H9 (cell line): ENCODE data around the gene MED27. TPM values are rescaled to one million over a fixed set of nuclear protein-coding genes. Genes with fewer than 3 reads are reported as not detected.

ENCODE experiments used
- DNase-seq: peaks from one replicate; pipeline ENCODE4 v3.0.0-alpha.2; 2017
- H2AFZ ChIP-seq: one replicate; pipeline ENCODE4 v1.6.1; 2013; ENCODE audit warnings: mild to moderate bottlenecking, low read length, control low read depth, moderate library complexity
- H2AK5ac ChIP-seq: 2 replicates; pipeline ENCODE4 v1.6.1; 2013; ENCODE audit warnings: low read length, control low read depth, mixed read lengths; ENCODE audit not compliant: insufficient read length
- H2BK120ac ChIP-seq: one replicate; pipeline ENCODE4 v1.6.1; 2013; ENCODE audit warnings: low read depth, mild to moderate bottlenecking, low read length, control low read depth, inconsistent platforms; ENCODE audit not compliant: poor library complexity, severe bottlenecking
- H2BK12ac ChIP-seq: 2 replicates; pipeline ENCODE4 v1.6.1; 2013; ENCODE audit warnings: low read length, control low read depth, mixed read lengths, low read depth; ENCODE audit not compliant: insufficient read length
- H2BK15ac ChIP-seq: 2 replicates; pipeline ENCODE4 v1.6.1; 2013; ENCODE audit warnings: low read depth, low read length, control low read depth
- H2BK20ac ChIP-seq: one replicate; pipeline ENCODE4 v1.6.1; 2013; ENCODE audit warnings: low read depth, mild to moderate bottlenecking, low read length, control low read depth, inconsistent platforms; ENCODE audit not compliant: poor library complexity, severe bottlenecking
- H2BK5ac ChIP-seq: 2 replicates; pipeline ENCODE4 v1.6.1; 2013; ENCODE audit warnings: low read length, control low read depth, mixed read lengths; ENCODE audit not compliant: insufficient read length
- H3K14ac ChIP-seq: 2 replicates; pipeline ENCODE4 v1.6.1; 2013; ENCODE audit warnings: low read length, control low read depth; ENCODE audit not compliant: insufficient read depth
- H3K18ac ChIP-seq: 2 replicates; pipeline ENCODE4 v1.6.1; 2013; ENCODE audit warnings: low read depth, mild to moderate bottlenecking, mixed read lengths, low read length, control low read depth; ENCODE audit not compliant: insufficient read length
- H3K23ac ChIP-seq: 2 replicates; pipeline ENCODE4 v1.6.1; 2013; ENCODE audit warnings: low read length, control low read depth, mixed read lengths, low read depth; ENCODE audit not compliant: insufficient read length
- H3K23me2 ChIP-seq: 2 replicates; pipeline ENCODE4 v1.6.1; 2013; ENCODE audit warnings: low read depth, mild to moderate bottlenecking, mixed read lengths, low read length, control low read depth; ENCODE audit not compliant: insufficient read length, poor library complexity, severe bottlenecking
- H3K27ac ChIP-seq: 2 replicates; pipeline ENCODE4 v1.5.1; 2013; ENCODE audit warnings: low read length, control low read depth, mixed read lengths, low read depth; ENCODE audit not compliant: insufficient read length
- H3K27me3 ChIP-seq: 2 replicates; pipeline ENCODE4 v1.6.1; 2013; ENCODE audit warnings: low read length, control low read depth, inconsistent platforms; ENCODE audit not compliant: insufficient read depth
- H3K4ac ChIP-seq: 2 replicates; pipeline ENCODE4 v1.6.1; 2013; ENCODE audit warnings: low read depth, mild to moderate bottlenecking, control low read depth, inconsistent platforms, low read length, moderate library complexity
- H3K4me1 ChIP-seq: 2 replicates; pipeline ENCODE4 v1.6.1; 2013; ENCODE audit warnings: low read length, control low read depth, inconsistent platforms; ENCODE audit not compliant: insufficient read depth
- H3K4me2 ChIP-seq: 2 replicates; pipeline ENCODE4 v1.6.1; 2013; ENCODE audit warnings: low read length, control low read depth, mixed read lengths; ENCODE audit not compliant: insufficient read length, insufficient read depth
- H3K56ac ChIP-seq: 2 replicates; pipeline ENCODE4 v1.6.1; 2013; ENCODE audit warnings: low read depth, mild to moderate bottlenecking, mixed read lengths, low read length, control low read depth; ENCODE audit not compliant: insufficient read length
- H3K79me1 ChIP-seq: 2 replicates; pipeline ENCODE4 v1.6.1; 2013; ENCODE audit warnings: low read depth, mild to moderate bottlenecking, moderate library complexity, low read length, control low read depth, inconsistent platforms; ENCODE audit not compliant: insufficient read depth, poor library complexity, severe bottlenecking
- H3K79me2 ChIP-seq: 2 replicates; pipeline ENCODE4 v1.6.1; 2013; ENCODE audit warnings: low read length, control low read depth, inconsistent platforms; ENCODE audit not compliant: insufficient read depth
- H3K9ac ChIP-seq: 2 replicates; pipeline ENCODE4 v1.6.1; 2013; ENCODE audit warnings: low read length, control low read depth, mixed read lengths; ENCODE audit not compliant: insufficient read length; ENCODE audit errors: extremely low read depth
- H3K9me3 ChIP-seq: one replicate; pipeline ENCODE4 v1.6.1; 2013; ENCODE audit warnings: low read depth, low read length, inconsistent platforms; ENCODE audit not compliant: control insufficient read depth
- H3T11ph ChIP-seq: one replicate; pipeline ENCODE4 v1.6.1; 2013; ENCODE audit warnings: mild to moderate bottlenecking, low read length, control low read depth, inconsistent platforms
- H4K20me1 ChIP-seq: one replicate; pipeline ENCODE4 v1.6.1; 2013; ENCODE audit not compliant: control insufficient read depth, insufficient read length, insufficient read depth
- H4K5ac ChIP-seq: 2 replicates; pipeline ENCODE4 v1.6.1; 2013; ENCODE audit warnings: low read depth, mild to moderate bottlenecking, mixed read lengths, low read length, control low read depth; ENCODE audit not compliant: insufficient read length
- H4K8ac ChIP-seq: replicated peaks from 2 replicates; pipeline ENCODE4 v1.6.1; 2013; ENCODE audit warnings: low read length, control low read depth, mixed read lengths, low read depth; ENCODE audit not compliant: insufficient read length
- H4K91ac ChIP-seq: 2 replicates; pipeline ENCODE4 v1.6.1; 2013; ENCODE audit warnings: low read depth, mild to moderate bottlenecking, moderate library complexity, mixed read lengths, low read length, control low read depth; ENCODE audit not compliant: insufficient read length
- H3K27ac Mint-ChIP-seq, 3 experiments: 2 replicates in 2 of 3; 3 replicates in 1 of 3; pipeline ENCODE4 v1.8.0; 2020 to 2021; ENCODE audit warnings: mixed read lengths in 3 of 3, mild to moderate bottlenecking in 1 of 3, moderate library complexity in 1 of 3
- H3K27me3 Mint-ChIP-seq: 2 replicates; pipeline ENCODE4 v1.8.0; 2021; ENCODE audit warnings: low read depth, mild to moderate bottlenecking, moderate library complexity, mixed read lengths
- H3K36me3 Mint-ChIP-seq, 3 experiments: 2 replicates in 2 of 3; 3 replicates in 1 of 3; pipeline ENCODE4 v1.8.0; 2020 to 2021; ENCODE audit warnings: low read depth in 3 of 3, mixed read lengths in 3 of 3; ENCODE audit not compliant: insufficient read depth in 1 of 3
- H3K4me1 Mint-ChIP-seq, 2 experiments: 2 replicates each; pipeline ENCODE4 v1.8.0; 2020; ENCODE audit warnings: mixed read lengths in 2 of 2
- H3K4me3 Mint-ChIP-seq, 2 experiments: 2 replicates in 1 of 2; 3 replicates in 1 of 2; pipeline ENCODE4 v1.8.0; 2020 to 2021; ENCODE audit warnings: mild to moderate bottlenecking in 2 of 2, mixed read lengths in 2 of 2, moderate library complexity in 1 of 2
- H3K9me3 Mint-ChIP-seq, 2 experiments: 2 replicates in 1 of 2; 3 replicates in 1 of 2; pipeline ENCODE4 v1.8.0; 2020; ENCODE audit warnings: mild to moderate bottlenecking in 2 of 2, mixed read lengths in 2 of 2, moderate library complexity in 1 of 2
- CTCF ChIP-seq: fragments of 200-600 bp; sonication (generic); conservative IDR thresholded peaks from 3 replicates; pipeline ENCODE4 v1.8.0; 2021; ENCODE audit warnings: antibody characterized with exemption, mild to moderate bottlenecking
- WGBS: extraction: QIAGEN DNeasy Blood & Tissue Kit; methylation state at CpG from one replicate; pipeline ENCODE4 v1.1.7; 2013; ENCODE audit warnings: missing lambda C conversion rate, low lambda C conversion rate, mixed read lengths; ENCODE audit not compliant: insufficient read length; ENCODE audit errors: extremely low coverage; 5-methylcytosine and 5-hydroxymethylcytosine counted together
- total RNA-seq: library from RNA; stranded (reverse); gene quantifications from 2 replicates; pipeline ENCODE4 v1.2.1, GENCODE V29; 2021

The MED27 gene
- total RNA-seq, 1 experiment from 2014 or later, result 33.5 TPM

- Histone ChIP-seq H2BK20ac (no peak overlapping the region), H2AFZ (no peak overlapping the region), H3K27me3 (no peaks in the 10 kb centered on the region), H4K20me1 (no peaks in the 10 kb centered on the region), H3T11ph (no peak overlapping the region), H2BK15ac (no peak overlapping the region), H3K23me2 (peaks cover 4% of the 10 kb centered on the region), H3K79me1 (peaks cover 6% of the 10 kb centered on the region), H3K79me2 (no peaks in the 10 kb centered on the region; the same call in 1 of the 2 replicates), H3K27ac (no peak overlapping the region), H4K5ac (no peak overlapping the region), H4K91ac (no peak overlapping the region), H3K4ac (no peak overlapping the region), H3K18ac (no peak overlapping the region), H3K14ac (no peak overlapping the region), H3K9ac (no peak overlapping the region), H2BK5ac (no peak overlapping the region), H2BK120ac (no peak overlapping the region), H4K8ac (no peak overlapping the region), H2AK5ac (no peak overlapping the region), H3K4me2 (no peak overlapping the region), H3K4me1 (no peaks in the 10 kb centered on the region; the same call in 1 of the 2 replicates), H3K9me3 (no peaks in the 10 kb centered on the region), H2BK12ac (no peak overlapping the region), H3K56ac (no peak overlapping the region), H3K23ac (no peak overlapping the region)
- Mint-ChIP-seq H3K4me3 (no peak overlapping the region), H3K9me3 (no peaks in the 10 kb centered on the region; a peak in 2 of 5 replicates), H3K27me3 (peaks cover 8% of the 10 kb centered on the region; the same call in 1 of the 2 replicates), H3K36me3 (peaks cover 0 to 6% (median 3%) of the 10 kb centered on the region in 3 experiments; a peak in 4 of 7 replicates), H3K4me1 (peaks cover 19 to 20% of the 10 kb centered on the region in 2 experiments), H3K27ac (no peak overlapping the region)
- WGBS, result no CpG with 5 or more reads among the region's 5 CpGs
- no peak for TF ChIP-seq CTCF
- no peak for DNase-seq
Measured at GRCh38 chr9:132082188-132082587, 2.5 kb upstream of the MED27 start.
